WTC11 (cell line): ENCODE results near the gene COL25A1.

ENCODE experiments used
- ZNF121 ChIP-seq: sonication (generic); formaldehyde crosslinking; IDR thresholded peaks from 2 replicates; pipeline ENCODE4 v1.8.0; 2023; ENCODE audit warnings: missing genetic modification reagents
- TF ChIP-seq, protein P1 (sequence below): sonication (generic); formaldehyde crosslinking; IDR thresholded peaks from 2 replicates; pipeline ENCODE4 v1.8.0; 2022; ENCODE audit warnings: mild to moderate bottlenecking, missing genetic modification reagents
- TF ChIP-seq, protein P2 (sequence below): fragments of 200-600 bp; IDR thresholded peaks from 2 replicates; pipeline ENCODE4 v1.8.0; 2022; ENCODE audit warnings: antibody characterized with exemption

DNA sequence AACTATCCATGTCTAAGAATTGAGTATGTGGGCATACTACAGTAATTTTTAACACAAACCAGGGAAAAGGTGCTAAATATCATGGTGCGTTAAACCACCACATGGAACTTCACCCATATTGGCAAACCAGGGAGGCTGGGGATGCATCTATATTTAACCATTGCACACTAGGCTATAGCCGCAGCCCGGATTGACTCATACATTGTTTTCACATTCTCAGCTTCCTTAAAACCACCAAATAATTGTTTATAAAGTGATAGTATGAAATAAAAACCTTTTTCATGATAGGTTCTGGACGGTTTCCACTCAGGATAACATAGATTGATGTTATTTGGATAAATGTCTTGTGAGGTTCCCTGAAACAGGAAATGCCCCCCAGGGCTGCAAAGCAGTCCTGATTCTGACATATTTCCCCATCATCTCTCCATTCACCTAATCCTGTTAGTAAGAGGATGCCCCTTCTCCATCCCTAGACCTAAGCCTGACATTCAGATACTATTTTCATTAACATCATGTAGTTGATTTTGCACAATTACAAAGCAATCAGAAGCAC, 7.9 kb downstream of the COL25A1 start:
- TF ChIP-seq, protein P1, sequence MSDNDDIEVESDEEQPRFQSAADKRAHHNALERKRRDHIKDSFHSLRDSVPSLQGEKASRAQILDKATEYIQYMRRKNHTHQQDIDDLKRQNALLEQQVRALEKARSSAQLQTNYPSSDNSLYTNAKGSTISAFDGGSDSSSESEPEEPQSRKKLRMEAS (CRISPR knock-in tag), result no peak
- no peak for TF ChIP-seq ZNF121 (CRISPR knock-in tag)
- TF ChIP-seq, protein P2, sequence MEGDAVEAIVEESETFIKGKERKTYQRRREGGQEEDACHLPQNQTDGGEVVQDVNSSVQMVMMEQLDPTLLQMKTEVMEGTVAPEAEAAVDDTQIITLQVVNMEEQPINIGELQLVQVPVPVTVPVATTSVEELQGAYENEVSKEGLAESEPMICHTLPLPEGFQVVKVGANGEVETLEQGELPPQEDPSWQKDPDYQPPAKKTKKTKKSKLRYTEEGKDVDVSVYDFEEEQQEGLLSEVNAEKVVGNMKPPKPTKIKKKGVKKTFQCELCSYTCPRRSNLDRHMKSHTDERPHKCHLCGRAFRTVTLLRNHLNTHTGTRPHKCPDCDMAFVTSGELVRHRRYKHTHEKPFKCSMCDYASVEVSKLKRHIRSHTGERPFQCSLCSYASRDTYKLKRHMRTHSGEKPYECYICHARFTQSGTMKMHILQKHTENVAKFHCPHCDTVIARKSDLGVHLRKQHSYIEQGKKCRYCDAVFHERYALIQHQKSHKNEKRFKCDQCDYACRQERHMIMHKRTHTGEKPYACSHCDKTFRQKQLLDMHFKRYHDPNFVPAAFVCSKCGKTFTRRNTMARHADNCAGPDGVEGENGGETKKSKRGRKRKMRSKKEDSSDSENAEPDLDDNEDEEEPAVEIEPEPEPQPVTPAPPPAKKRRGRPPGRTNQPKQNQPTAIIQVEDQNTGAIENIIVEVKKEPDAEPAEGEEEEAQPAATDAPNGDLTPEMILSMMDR, result no peak
